Liver (tissue), 3 donors: Measurements from ENCODE around the gene PLS1.

Source experiments
- ATF3 ChIP-seq: IDR thresholded peaks from 2 replicates; pipeline ENCODE4 v1.6.1; 2016; ENCODE audit warnings: antibody characterized with exemption
- CTCF ChIP-seq: fragments of 150-350 bp; IDR thresholded peaks from 2 replicates; pipeline ENCODE4 v1.5.1; 2017; ENCODE audit warnings: improper control_type of control experiment, low read depth, low read length; ENCODE audit not compliant: missing input control
- FOXA1 ChIP-seq: IDR thresholded peaks from 2 replicates; pipeline ENCODE4 v1.6.1; 2016; ENCODE audit warnings: antibody characterized with exemption
- FOXA2 ChIP-seq: IDR thresholded peaks from 2 replicates; pipeline ENCODE4 v1.6.1; 2016; ENCODE audit warnings: antibody characterized with exemption
- GABPA ChIP-seq, 2 donors: IDR thresholded peaks in 1 of 2; conservative IDR thresholded peaks in 1 of 2; 2 replicates each; pipeline ENCODE4 v1.6.1; 2016; ENCODE audit warnings: antibody characterized with exemption in 2 of 2, mild to moderate bottlenecking in 1 of 2, moderate library complexity in 1 of 2
- JUND ChIP-seq, 2 donors: IDR thresholded peaks; 2 replicates each; pipeline ENCODE4 v1.6.1; 2016; ENCODE audit warnings: antibody characterized with exemption in 2 of 2
- MAX ChIP-seq: IDR thresholded peaks from 2 replicates; pipeline ENCODE4 v1.6.1; 2016; ENCODE audit warnings: antibody characterized with exemption
- RAD21 ChIP-seq, 2 donors: IDR thresholded peaks; 2 replicates each; pipeline ENCODE4 v1.6.1; 2016; ENCODE audit warnings: antibody characterized with exemption in 2 of 2, mild to moderate bottlenecking in 2 of 2
- TAF1 ChIP-seq: conservative IDR thresholded peaks from 2 replicates; pipeline ENCODE4 v1.6.1; 2016; ENCODE audit warnings: antibody characterized with exemption, mild to moderate bottlenecking
- YY1 ChIP-seq: IDR thresholded peaks from 2 replicates; pipeline ENCODE4 v1.6.1; 2016; ENCODE audit warnings: antibody characterized with exemption, mild to moderate bottlenecking
- TF ChIP-seq, protein P1 (sequence below): IDR thresholded peaks from 2 replicates; pipeline ENCODE4 v1.6.1; 2016; ENCODE audit warnings: antibody characterized with exemption
- TF ChIP-seq, protein P2 (sequence below): IDR thresholded peaks from 2 replicates; pipeline ENCODE4 v1.6.1; 2016; ENCODE audit warnings: antibody characterized with exemption, mild to moderate bottlenecking
- donor health status: healthy.
- donor health status: healthy.

- no peak for TF ChIP-seq CTCF
- no peak for TF ChIP-seq FOXA2
- TF ChIP-seq RAD21 (IDR thresholded peaks at IDR 0.05), result no peak
- TF ChIP-seq ATF3, result no peak
- no peak for TF ChIP-seq TAF1
- no peak for TF ChIP-seq MAX
- no peak for TF ChIP-seq GABPA (IDR thresholded peaks at IDR 0.05 in 1 of 2, conservative IDR thresholded peaks at IDR 0.05 in 1 of 2)
- TF ChIP-seq, protein P1, sequence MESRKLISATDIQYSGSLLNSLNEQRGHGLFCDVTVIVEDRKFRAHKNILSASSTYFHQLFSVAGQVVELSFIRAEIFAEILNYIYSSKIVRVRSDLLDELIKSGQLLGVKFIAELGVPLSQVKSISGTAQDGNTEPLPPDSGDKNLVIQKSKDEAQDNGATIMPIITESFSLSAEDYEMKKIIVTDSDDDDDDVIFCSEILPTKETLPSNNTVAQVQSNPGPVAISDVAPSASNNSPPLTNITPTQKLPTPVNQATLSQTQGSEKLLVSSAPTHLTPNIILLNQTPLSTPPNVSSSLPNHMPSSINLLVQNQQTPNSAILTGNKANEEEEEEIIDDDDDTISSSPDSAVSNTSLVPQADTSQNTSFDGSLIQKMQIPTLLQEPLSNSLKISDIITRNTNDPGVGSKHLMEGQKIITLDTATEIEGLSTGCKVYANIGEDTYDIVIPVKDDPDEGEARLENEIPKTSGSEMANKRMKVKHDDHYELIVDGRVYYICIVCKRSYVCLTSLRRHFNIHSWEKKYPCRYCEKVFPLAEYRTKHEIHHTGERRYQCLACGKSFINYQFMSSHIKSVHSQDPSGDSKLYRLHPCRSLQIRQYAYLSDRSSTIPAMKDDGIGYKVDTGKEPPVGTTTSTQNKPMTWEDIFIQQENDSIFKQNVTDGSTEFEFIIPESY, result no peak
- TF ChIP-seq, protein P2, sequence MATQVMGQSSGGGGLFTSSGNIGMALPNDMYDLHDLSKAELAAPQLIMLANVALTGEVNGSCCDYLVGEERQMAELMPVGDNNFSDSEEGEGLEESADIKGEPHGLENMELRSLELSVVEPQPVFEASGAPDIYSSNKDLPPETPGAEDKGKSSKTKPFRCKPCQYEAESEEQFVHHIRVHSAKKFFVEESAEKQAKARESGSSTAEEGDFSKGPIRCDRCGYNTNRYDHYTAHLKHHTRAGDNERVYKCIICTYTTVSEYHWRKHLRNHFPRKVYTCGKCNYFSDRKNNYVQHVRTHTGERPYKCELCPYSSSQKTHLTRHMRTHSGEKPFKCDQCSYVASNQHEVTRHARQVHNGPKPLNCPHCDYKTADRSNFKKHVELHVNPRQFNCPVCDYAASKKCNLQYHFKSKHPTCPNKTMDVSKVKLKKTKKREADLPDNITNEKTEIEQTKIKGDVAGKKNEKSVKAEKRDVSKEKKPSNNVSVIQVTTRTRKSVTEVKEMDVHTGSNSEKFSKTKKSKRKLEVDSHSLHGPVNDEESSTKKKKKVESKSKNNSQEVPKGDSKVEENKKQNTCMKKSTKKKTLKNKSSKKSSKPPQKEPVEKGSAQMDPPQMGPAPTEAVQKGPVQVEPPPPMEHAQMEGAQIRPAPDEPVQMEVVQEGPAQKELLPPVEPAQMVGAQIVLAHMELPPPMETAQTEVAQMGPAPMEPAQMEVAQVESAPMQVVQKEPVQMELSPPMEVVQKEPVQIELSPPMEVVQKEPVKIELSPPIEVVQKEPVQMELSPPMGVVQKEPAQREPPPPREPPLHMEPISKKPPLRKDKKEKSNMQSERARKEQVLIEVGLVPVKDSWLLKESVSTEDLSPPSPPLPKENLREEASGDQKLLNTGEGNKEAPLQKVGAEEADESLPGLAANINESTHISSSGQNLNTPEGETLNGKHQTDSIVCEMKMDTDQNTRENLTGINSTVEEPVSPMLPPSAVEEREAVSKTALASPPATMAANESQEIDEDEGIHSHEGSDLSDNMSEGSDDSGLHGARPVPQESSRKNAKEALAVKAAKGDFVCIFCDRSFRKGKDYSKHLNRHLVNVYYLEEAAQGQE, result no peak
- no peak for TF ChIP-seq FOXA1
- no peak for TF ChIP-seq YY1
- no peak for TF ChIP-seq JUND (IDR thresholded peaks at IDR 0.05)
These were observed 128.6 kb downstream of the PLS1 start for GRCh38 chr3:142724682-142725356.
